ENCODE results near the gene ALPP. TPM values are rescaled to one million over a fixed set of nuclear protein-coding genes. Genes with fewer than 3 reads are reported as not detected.
A peak's percentile ranks its signal among the peaks of the same experiment; 100 is the strongest.
"Not testable (repeated sequence)": the region's sequence is repeated elsewhere in the genome, so short reads cannot be mapped to it uniquely, and the experiment has no call there.

The ALPP gene
- polyA plus RNA-seq, 1 of the 3 experiments (the other 2 are of a cell fraction) = not detected

DNA sequence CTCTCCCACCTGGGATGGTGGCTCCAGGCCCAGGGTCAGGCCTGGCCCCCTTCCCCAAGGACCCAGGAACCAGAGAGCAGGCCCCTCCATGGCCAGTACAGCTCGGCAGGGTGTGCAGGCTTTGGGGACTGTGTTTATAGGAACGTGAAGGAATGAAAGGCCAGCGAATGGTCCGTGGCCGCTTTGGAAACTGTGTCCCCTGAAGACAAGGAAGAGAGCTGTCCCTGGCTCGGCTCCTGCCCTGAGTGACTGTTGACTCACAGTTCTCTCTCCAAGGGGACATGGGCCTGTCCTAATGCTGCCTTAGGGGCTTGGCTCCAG is 43.7 kb upstream of the ALPP start:
- H3K9ac ChIP-seq; H3K4me3 ChIP-seq (ENCODE audit: low read depth in 2 of 2, low read length in 1 of 2); H3K9me3 ChIP-seq; H3K4me1 ChIP-seq (ENCODE audit: control insufficient read depth in 1 of 2, insufficient read depth in 2 of 2, low read depth in 1 of 2, low read length in 1 of 2); POLR2A ChIA-PET; H3K4me2 ChIP-seq; H3K9me2 ChIP-seq; DNase-seq; H3K27me3 ChIP-seq (ENCODE audit: insufficient read depth); H3K27ac ChIP-seq (ENCODE audit: low read depth in 2 of 2, low read length in 1 of 2); H3K79me2 ChIP-seq (ENCODE audit: insufficient read depth); H2AFZ ChIP-seq (ENCODE audit: low read depth); H3F3A ChIP-seq (replicated peaks; ENCODE audit: insufficient read depth); H3K36me3 ChIP-seq (replicated peaks in 1 of 2; ENCODE audit: control insufficient read depth in 1 of 2, insufficient read depth in 2 of 2, low read length in 1 of 2); H4K20me1 ChIP-seq (ENCODE audit: insufficient read depth): not testable (repeated sequence)
- CTCF ChIA-PET = interaction anchor here (0.8 to 5.1 kb wide), 5 partner anchors 9 to 431 kb away, joined by 3 to 29 read pairs (median 6); partner anchors contain the start of gene NPPC
- WGBS (ENCODE audit: low lambda C conversion rate) = no CpG with 5 or more reads among the region's 6 CpGs

DNA sequence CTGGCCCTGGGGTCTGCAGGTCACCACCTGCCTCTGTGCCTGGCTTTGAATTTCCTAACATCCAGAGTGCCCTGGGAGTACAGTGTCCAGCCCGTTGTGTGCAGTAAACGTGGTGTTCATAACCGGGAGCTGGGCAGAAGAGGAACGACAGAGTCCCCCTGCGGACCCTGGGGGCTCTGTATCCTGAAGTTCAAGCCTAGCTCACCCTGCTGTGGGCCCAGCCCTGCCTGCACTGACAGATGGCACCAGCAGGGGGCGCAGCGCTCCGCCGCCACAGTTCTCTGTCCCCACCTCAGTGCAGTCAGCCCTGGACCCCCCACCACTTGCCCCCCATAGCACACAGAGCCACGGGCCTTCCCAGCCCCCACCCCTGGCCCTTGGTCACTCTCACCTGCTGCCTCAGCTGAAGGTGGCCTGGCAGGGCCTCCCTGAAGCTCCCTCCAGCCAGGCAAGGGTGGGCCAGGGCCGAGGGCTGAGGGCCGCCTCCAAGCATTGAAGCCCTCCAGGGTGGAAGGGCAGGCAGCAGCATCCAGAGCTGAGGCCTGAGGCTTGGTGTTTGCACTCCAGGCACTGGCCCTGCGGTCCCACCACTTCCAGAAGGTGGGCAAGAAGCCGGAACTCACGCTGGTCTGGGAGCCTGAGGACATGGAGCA is 43.2 kb upstream of the ALPP start:
- H3K27me3 ChIP-seq (ENCODE audit: insufficient read depth); H3K9me2 ChIP-seq; DNase-seq; H3K9ac ChIP-seq; H3K79me2 ChIP-seq (ENCODE audit: insufficient read depth); H3K27ac ChIP-seq (ENCODE audit: low read depth in 2 of 2, low read length in 1 of 2); H4K20me1 ChIP-seq (ENCODE audit: insufficient read depth); H3K9me3 ChIP-seq; H3K36me3 ChIP-seq (replicated peaks in 1 of 2; ENCODE audit: control insufficient read depth in 1 of 2, insufficient read depth in 2 of 2, low read length in 1 of 2); H3K4me1 ChIP-seq (ENCODE audit: control insufficient read depth in 1 of 2, insufficient read depth in 2 of 2, low read depth in 1 of 2, low read length in 1 of 2); POLR2A ChIA-PET; H2AFZ ChIP-seq (ENCODE audit: low read depth); H3K4me2 ChIP-seq; H3K4me3 ChIP-seq (ENCODE audit: low read depth in 2 of 2, low read length in 1 of 2); H3F3A ChIP-seq (replicated peaks; ENCODE audit: insufficient read depth): not testable (repeated sequence)
- 39% methylated on average over 10 of the region's 15 CpGs for WGBS (ENCODE audit: low lambda C conversion rate)
- TF ChIP-seq, protein P1, sequence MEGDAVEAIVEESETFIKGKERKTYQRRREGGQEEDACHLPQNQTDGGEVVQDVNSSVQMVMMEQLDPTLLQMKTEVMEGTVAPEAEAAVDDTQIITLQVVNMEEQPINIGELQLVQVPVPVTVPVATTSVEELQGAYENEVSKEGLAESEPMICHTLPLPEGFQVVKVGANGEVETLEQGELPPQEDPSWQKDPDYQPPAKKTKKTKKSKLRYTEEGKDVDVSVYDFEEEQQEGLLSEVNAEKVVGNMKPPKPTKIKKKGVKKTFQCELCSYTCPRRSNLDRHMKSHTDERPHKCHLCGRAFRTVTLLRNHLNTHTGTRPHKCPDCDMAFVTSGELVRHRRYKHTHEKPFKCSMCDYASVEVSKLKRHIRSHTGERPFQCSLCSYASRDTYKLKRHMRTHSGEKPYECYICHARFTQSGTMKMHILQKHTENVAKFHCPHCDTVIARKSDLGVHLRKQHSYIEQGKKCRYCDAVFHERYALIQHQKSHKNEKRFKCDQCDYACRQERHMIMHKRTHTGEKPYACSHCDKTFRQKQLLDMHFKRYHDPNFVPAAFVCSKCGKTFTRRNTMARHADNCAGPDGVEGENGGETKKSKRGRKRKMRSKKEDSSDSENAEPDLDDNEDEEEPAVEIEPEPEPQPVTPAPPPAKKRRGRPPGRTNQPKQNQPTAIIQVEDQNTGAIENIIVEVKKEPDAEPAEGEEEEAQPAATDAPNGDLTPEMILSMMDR (IDR thresholded peaks at IDR 0.05) = peak; percentile 61
- peak; percentile 20; the same call in 1 of the 2 replicates for TF ChIP-seq SMC3 (IDR thresholded peaks at IDR 0.05; ENCODE audit: low read depth, low read length)
- 0 out of 2 replicates have a peak, but pooled peaks have one; percentile 5 for TF ChIP-seq RAD21 (IDR thresholded peaks at IDR 0.05; ENCODE audit: low read length)
- CTCF ChIA-PET = interaction anchor here (0.6 to 5.1 kb wide), 13 partner anchors 8 to 432 kb away, joined by 3 to 29 read pairs (median 3); partner anchors contain the start of genes NPPC and PRSS56

DNA sequence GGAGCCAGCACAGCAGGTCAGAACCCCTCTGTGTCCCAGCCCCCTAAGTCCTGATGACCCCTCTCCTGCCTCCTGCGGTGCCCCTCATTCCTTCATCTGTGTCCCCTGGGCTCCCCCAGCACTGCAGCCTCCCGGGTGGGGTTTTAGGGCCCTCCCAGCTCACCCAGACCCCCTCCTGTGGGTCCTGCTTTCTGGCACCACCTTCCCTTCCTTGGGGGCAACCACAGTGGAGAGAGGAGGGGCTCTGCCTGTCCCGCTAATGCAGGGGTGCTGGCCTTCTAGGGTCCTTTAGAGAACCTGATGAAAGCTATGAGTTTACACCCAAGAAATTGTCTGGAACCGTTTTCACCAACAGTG is 42.7 kb upstream of the ALPP start:
- Histone ChIP-seq H3F3A (replicated peaks; ENCODE audit: insufficient read depth) (no peaks in the 10 kb centered on the region), H3K9ac (no peak overlapping the region), H3K27ac (ENCODE audit: low read depth in 2 of 2, low read length in 1 of 2) (no peak overlapping the region), H3K79me2 (ENCODE audit: insufficient read depth) (no peaks in the 10 kb centered on the region), H3K4me1 (ENCODE audit: control insufficient read depth in 1 of 2, insufficient read depth in 2 of 2, low read depth in 1 of 2, low read length in 1 of 2) (no peaks in the 10 kb centered on the region; a peak in 1 of 4 replicates), H3K4me2 (no peak overlapping the region), H3K9me3 (no peaks in the 10 kb centered on the region), H2AFZ (ENCODE audit: low read depth) (no peak overlapping the region), H3K36me3 (replicated peaks in 1 of 2; ENCODE audit: control insufficient read depth in 1 of 2, insufficient read depth in 2 of 2, low read length in 1 of 2) (peaks cover 0 to under 1% of the 10 kb centered on the region in 2 experiments), H3K4me3 (ENCODE audit: low read depth in 2 of 2, low read length in 1 of 2) (no peak overlapping the region), H3K27me3 (ENCODE audit: insufficient read depth) (no peaks in the 10 kb centered on the region), H4K20me1 (ENCODE audit: insufficient read depth) (no peaks in the 10 kb centered on the region), H3K9me2 (no peaks in the 10 kb centered on the region)
- POLR2A ChIA-PET = no interaction called here
- TF ChIP-seq, protein P2, sequence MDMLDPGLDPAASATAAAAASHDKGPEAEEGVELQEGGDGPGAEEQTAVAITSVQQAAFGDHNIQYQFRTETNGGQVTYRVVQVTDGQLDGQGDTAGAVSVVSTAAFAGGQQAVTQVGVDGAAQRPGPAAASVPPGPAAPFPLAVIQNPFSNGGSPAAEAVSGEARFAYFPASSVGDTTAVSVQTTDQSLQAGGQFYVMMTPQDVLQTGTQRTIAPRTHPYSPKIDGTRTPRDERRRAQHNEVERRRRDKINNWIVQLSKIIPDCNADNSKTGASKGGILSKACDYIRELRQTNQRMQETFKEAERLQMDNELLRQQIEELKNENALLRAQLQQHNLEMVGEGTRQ (IDR thresholded peaks at IDR 0.05; ENCODE audit: borderline replicate concordance, low read depth, low read length) = no peak
- no peak for TF ChIP-seq TEAD4 (IDR thresholded peaks at IDR 0.05; ENCODE audit: borderline replicate concordance, insufficient read depth)
- TF ChIP-seq FOSL2 (IDR thresholded peaks at IDR 0.05; ENCODE audit: borderline replicate concordance, low read depth) = no peak
- no peak for TF ChIP-seq GABPA (IDR thresholded peaks at IDR 0.05; ENCODE audit: low read depth)
- no peak for TF ChIP-seq TCF12 (IDR thresholded peaks at IDR 0.05)
- TF ChIP-seq NFIC (IDR thresholded peaks at IDR 0.05; ENCODE audit: borderline replicate concordance) = no peak
- no peak for TF ChIP-seq MEF2A (IDR thresholded peaks at IDR 0.05; ENCODE audit: borderline replicate concordance, low read depth)
- TF ChIP-seq SMC3 (IDR thresholded peaks at IDR 0.05; ENCODE audit: low read depth, low read length) = no peak
- no peak for TF ChIP-seq NRF1 (IDR thresholded peaks at IDR 0.05; ENCODE audit: low read depth, low read length)
- TF ChIP-seq RCOR1 (IDR thresholded peaks at IDR 0.05; ENCODE audit: low read length) = no peak
- TF ChIP-seq, protein P3, sequence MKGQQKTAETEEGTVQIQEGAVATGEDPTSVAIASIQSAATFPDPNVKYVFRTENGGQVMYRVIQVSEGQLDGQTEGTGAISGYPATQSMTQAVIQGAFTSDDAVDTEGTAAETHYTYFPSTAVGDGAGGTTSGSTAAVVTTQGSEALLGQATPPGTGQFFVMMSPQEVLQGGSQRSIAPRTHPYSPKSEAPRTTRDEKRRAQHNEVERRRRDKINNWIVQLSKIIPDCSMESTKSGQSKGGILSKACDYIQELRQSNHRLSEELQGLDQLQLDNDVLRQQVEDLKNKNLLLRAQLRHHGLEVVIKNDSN (IDR thresholded peaks at IDR 0.05; ENCODE audit: borderline replicate concordance, low read depth) = no peak
- TF ChIP-seq JUND (IDR thresholded peaks at IDR 0.05) = no peak
- no peak for TF ChIP-seq TAF1 (IDR thresholded peaks at IDR 0.05; ENCODE audit: borderline replicate concordance, low read depth, low read length)
- no peak for TF ChIP-seq RXRA (IDR thresholded peaks at IDR 0.05; ENCODE audit: borderline replicate concordance, low read depth)
- TF ChIP-seq POLR2AphosphoS5 (IDR thresholded peaks at IDR 0.05; ENCODE audit: low read depth, low read length) = no peak
- TF ChIP-seq RFX5 (IDR thresholded peaks at IDR 0.05; ENCODE audit: low read length) = no peak
- no peak for TF ChIP-seq GATA2 (CRISPR knock-in tag; IDR thresholded peaks at IDR 0.05)
- DNase-seq = no peak
- 93% methylated on average over 3 of the region's 4 CpGs for WGBS (ENCODE audit: low lambda C conversion rate)
- CTCF ChIA-PET = interaction anchor here (0.6 to 5.1 kb wide), 15 partner anchors 8 to 432 kb away, joined by 3 to 29 read pairs (median 3); partner anchors contain the start of genes NPPC and PRSS56
